RWPE2 (cell line): Measurements from ENCODE around the gene ESM1.
"Not testable (repeated sequence)": the region's sequence is repeated elsewhere in the genome, so short reads cannot be mapped to it uniquely, and the experiment has no call there.

Experiments used
- ATAC-seq: fragments of 200-7000 bp; cut with Tn5 transposase; 3 replicates; pipeline ENCODE4 v1.9.1; 2021; ENCODE audit warnings: low read depth
- DNase-seq: peaks from one replicate; pipeline ENCODE4 v3.0.0-alpha.2; 2020; ENCODE audit warnings: low spot score
- H3K27ac ChIP-seq: fragments of 450-650 bp; 2 replicates; pipeline ENCODE4 v1.5.1; 2017; ENCODE audit warnings: mild to moderate bottlenecking; ENCODE audit not compliant: poor library complexity, severe bottlenecking
- H3K27me3 ChIP-seq: fragments of 250-450 bp; sonication (Bioruptor Pico); 2 replicates; pipeline ENCODE4 v1.5.1; 2021; ENCODE audit warnings: mild to moderate bottlenecking, moderate library complexity; ENCODE audit not compliant: insufficient read depth, poor library complexity, severe bottlenecking
- H3K36me3 ChIP-seq: fragments of 250-450 bp; sonication (Bioruptor Pico); 2 replicates; pipeline ENCODE4 v1.5.1; 2020; ENCODE audit warnings: low read depth, mild to moderate bottlenecking, moderate library complexity
- H3K4me1 ChIP-seq: fragments of 250-450 bp; sonication (Bioruptor Pico); 2 replicates; pipeline ENCODE4 v1.5.1; 2021; ENCODE audit warnings: mild to moderate bottlenecking, moderate library complexity; ENCODE audit not compliant: insufficient read depth, poor library complexity, severe bottlenecking
- H3K4me3 ChIP-seq: fragments of 250-450 bp; sonication (Bioruptor Pico); 2 replicates; pipeline ENCODE4 v1.5.1; 2021; ENCODE audit warnings: mild to moderate bottlenecking, moderate library complexity; ENCODE audit not compliant: severe bottlenecking
- H3K9me3 ChIP-seq: fragments of 250-450 bp; sonication (Bioruptor Pico); 2 replicates; pipeline ENCODE4 v1.5.1; 2021; ENCODE audit warnings: mild to moderate bottlenecking, moderate library complexity; ENCODE audit not compliant: severe bottlenecking
- TF ChIP-seq, protein P1 (sequence below): fragments of 450-650 bp; IDR thresholded peaks from one replicate; pipeline ENCODE4 v1.5.1; 2017; ENCODE audit warnings: mild to moderate bottlenecking, moderate library complexity; ENCODE audit not compliant: poor library complexity, severe bottlenecking

ESM1 gene

GRCh38 chr5:55030220-55030619 is 44.8 kb upstream of the ESM1 start:
- Histone ChIP-seq H3K27ac (no peak overlapping the region), H3K9me3 (no peaks in the 10 kb centered on the region), H3K4me1 (no peaks in the 10 kb centered on the region), H3K27me3 (no peaks in the 10 kb centered on the region), H3K36me3 (no peaks in the 10 kb centered on the region), H3K4me3 (no peak overlapping the region)
- TF ChIP-seq, protein P1, sequence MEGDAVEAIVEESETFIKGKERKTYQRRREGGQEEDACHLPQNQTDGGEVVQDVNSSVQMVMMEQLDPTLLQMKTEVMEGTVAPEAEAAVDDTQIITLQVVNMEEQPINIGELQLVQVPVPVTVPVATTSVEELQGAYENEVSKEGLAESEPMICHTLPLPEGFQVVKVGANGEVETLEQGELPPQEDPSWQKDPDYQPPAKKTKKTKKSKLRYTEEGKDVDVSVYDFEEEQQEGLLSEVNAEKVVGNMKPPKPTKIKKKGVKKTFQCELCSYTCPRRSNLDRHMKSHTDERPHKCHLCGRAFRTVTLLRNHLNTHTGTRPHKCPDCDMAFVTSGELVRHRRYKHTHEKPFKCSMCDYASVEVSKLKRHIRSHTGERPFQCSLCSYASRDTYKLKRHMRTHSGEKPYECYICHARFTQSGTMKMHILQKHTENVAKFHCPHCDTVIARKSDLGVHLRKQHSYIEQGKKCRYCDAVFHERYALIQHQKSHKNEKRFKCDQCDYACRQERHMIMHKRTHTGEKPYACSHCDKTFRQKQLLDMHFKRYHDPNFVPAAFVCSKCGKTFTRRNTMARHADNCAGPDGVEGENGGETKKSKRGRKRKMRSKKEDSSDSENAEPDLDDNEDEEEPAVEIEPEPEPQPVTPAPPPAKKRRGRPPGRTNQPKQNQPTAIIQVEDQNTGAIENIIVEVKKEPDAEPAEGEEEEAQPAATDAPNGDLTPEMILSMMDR = no peak
- no peak for DNase-seq
- no peak for ATAC-seq

GRCh38 chr5:55027595-55027994 is 42.2 kb upstream of the ESM1 start:
- TF ChIP-seq, protein P1 = no peak
- Histone ChIP-seq H3K27ac (no peak overlapping the region), H3K9me3 (no peaks in the 10 kb centered on the region), H3K36me3 (no peaks in the 10 kb centered on the region), H3K4me3 (no peak overlapping the region), H3K4me1 (no peaks in the 10 kb centered on the region), H3K27me3 (no peaks in the 10 kb centered on the region)
- no peak for DNase-seq
- ATAC-seq = no peak

DNA sequence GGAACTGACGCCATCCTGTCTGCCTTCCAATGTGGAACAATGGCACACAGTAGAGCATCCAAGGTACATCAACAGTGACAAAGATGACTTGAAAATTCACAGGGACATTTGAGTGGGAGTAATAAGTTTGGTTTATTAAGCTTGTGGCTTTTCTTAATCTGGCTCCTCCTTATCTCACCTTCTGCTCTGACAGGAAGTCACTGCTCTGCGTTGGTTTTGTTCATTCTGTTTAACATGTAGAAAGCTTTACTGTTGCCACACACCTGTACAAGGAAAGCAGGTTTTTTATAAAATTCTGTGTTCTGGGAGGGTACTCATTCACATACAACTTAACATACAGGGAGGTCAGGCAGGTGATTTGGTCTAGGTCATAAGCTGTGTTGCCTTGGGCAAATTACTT is 37.1 kb upstream of the ESM1 start:
- Histone ChIP-seq H3K36me3 (no peaks in the 10 kb centered on the region), H3K4me1 (no peaks in the 10 kb centered on the region), H3K27ac (no peak overlapping the region), H3K27me3 (no peaks in the 10 kb centered on the region), H3K4me3 (no peak overlapping the region), H3K9me3 (no peaks in the 10 kb centered on the region)
- DNase-seq = no peak
- ATAC-seq = no peak
- TF ChIP-seq, protein P1 = no peak

DNA sequence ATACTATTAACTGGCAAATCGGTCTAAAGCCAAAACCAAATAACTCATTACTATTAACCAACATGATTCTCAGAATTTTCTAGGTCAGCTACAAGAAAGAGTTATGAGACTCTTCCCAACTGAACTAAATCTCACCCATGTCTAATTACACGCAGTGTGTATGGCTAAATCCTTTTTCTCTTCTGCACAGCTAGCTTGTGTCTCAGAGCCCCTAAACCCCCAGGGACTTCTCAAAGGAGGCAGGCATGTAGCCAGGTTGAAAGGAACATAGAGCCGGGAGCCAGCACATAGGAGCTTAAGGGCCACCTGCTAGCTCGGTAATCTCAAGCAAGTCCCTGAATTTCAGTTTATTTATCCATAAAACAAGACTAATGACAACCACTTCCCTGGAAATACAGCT is 36.4 kb upstream of the ESM1 start:
- Histone ChIP-seq H3K4me3 (no peak overlapping the region), H3K4me1 (no peaks in the 10 kb centered on the region), H3K27me3 (no peaks in the 10 kb centered on the region), H3K27ac (no peak overlapping the region), H3K9me3 (no peaks in the 10 kb centered on the region), H3K36me3 (no peaks in the 10 kb centered on the region)
- TF ChIP-seq, protein P1 = no peak
- ATAC-seq (no peak), DNase-seq (no peak)

GRCh38 chr5:55021410-55021809 is 36.0 kb upstream of the ESM1 start:
- Histone ChIP-seq H3K27ac (no peak overlapping the region), H3K4me1 (no peaks in the 10 kb centered on the region), H3K27me3 (no peaks in the 10 kb centered on the region), H3K9me3 (no peaks in the 10 kb centered on the region), H3K36me3 (no peaks in the 10 kb centered on the region), H3K4me3 (no peak overlapping the region)
- DNase-seq (no peak), ATAC-seq (no peak)
- TF ChIP-seq, protein P1 = no peak

DNA sequence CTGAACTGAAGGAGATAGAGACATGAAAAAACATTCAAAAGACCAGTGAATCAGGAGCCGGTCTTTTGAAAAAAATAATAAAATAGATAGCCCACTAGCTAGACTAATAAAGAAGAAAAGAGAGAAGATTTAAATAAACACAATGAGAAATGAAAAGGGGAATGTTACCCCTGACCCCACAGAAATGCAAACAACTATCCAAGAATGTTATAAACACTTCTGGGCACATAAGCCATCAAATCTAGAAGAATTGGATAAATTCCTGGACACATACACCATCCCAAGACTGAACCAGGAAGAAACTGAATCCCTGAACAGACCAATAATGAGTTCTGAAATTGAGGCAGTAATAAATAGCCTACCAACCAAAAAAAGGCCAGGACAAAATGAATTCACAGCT is 24.8 kb upstream of the ESM1 start:
- H3K36me3 ChIP-seq, H3K4me3 ChIP-seq, H3K4me1 ChIP-seq, H3K27me3 ChIP-seq, ATAC-seq, H3K27ac ChIP-seq, DNase-seq, H3K9me3 ChIP-seq: not testable (repeated sequence)
